ENCODE data around the gene FOXN3. TPM values are rescaled to one million over a fixed set of nuclear protein-coding genes. Genes with fewer than 3 reads are reported as not detected.
A peak's percentile ranks its signal among the peaks of the same experiment; 100 is the strongest.

FOXN3 gene
- total RNA-seq, 2 experiments from 2014 or later, result 80.1 to 82.4 TPM

DNA sequence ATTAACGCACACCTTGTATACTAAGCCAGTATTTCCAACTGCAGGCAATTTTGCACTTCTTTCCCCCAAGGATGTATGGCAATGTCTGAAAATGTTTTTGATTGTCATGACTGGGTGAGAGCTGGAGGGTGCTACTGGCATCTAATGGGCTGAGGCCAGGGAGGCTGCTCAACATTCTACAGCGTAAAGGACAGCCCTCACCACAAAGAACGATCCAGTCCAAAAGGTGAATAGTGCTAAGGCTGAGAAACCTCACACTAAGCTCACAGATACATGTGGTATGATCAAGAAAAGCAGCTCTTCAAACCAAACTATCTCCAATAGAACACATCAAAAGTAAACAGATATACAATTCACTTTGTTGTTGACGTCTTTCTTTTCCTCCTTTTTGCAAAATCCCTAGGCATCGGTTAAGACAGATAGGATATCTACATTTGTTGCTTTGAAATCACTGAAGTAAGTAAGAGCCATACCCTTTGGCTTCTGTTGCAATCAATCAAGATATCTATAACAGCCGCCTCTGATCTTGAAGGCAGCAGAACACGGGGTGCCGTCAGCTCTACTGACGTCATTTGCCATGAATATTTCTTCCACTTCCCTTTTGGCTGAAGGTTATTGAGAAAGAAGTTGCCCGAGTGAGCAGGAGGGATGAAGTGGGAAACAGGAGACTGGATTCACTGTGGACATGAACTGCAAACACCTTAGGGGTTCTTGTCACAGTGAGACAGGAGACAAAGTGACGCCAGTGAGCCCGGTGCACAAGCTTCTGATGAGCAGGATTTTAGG lies 218.3 kb downstream of the FOXN3 start:
- no peak for DNase-seq
- Mint-ChIP-seq H3K36me3 (peaks cover 74% of the 10 kb centered on the region), H3K4me3 (no peak overlapping the region), H3K4me1 (peaks cover 54% of the 10 kb centered on the region), H3K27ac (no peak overlapping the region), H3K27me3 (no peaks in the 10 kb centered on the region), H3K9me3 (peaks cover 2% of the 10 kb centered on the region)

DNA sequence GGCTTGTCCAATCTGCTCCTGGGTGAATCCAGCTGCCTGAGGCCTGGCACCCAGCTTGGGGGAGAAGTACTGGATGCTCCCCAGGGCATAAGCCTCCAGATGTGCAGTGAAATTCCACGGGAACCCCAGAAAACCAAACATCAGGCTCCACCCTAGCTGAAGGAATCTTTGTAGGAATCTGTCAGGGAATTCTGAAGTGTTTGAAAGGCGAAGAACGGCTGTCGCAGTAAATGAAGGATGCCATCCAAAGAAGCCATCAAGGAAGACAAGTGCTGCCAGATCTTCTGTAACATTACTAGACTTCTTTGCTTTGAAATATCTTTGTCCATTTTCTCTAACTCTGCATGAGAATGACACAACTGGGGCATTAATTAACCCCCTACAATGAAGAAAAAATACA lies 219.4 kb downstream of the FOXN3 start:
- DNase-seq, result no peak
- Mint-ChIP-seq H3K9me3 (peaks cover 2% of the 10 kb centered on the region), H3K4me1 (peaks cover 46% of the 10 kb centered on the region), H3K4me3 (no peak overlapping the region), H3K36me3 (peaks cover 72% of the 10 kb centered on the region), H3K27ac (peak overlapping the region; percentile 10), H3K27me3 (no peaks in the 10 kb centered on the region)

DNA sequence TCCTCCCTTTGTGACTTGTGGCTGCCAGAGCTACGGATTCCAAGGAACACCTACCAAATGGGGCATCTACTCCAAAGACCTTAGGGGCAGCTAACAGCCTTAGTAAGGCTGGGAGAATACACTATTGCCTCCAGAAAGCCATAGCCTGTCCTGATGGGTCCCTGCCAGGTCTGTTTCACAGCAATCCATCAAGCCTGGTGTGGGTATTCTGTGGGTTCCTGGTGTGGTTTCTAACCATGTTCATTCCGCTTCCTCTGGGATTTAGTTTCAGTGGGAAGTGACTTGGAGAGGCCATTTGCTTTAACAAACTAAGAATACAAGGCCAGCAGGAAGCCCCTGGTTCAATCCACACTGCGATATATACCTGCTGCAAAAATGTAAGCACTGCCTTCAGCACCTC lies 220.5 kb downstream of the FOXN3 start:
- DNase-seq, result no peak
- Mint-ChIP-seq H3K4me3 (no peak overlapping the region), H3K27ac (no peak overlapping the region), H3K9me3 (peaks cover 2% of the 10 kb centered on the region), H3K27me3 (no peaks in the 10 kb centered on the region), H3K4me1 (peaks cover 35% of the 10 kb centered on the region), H3K36me3 (peaks cover 64% of the 10 kb centered on the region)

DNA sequence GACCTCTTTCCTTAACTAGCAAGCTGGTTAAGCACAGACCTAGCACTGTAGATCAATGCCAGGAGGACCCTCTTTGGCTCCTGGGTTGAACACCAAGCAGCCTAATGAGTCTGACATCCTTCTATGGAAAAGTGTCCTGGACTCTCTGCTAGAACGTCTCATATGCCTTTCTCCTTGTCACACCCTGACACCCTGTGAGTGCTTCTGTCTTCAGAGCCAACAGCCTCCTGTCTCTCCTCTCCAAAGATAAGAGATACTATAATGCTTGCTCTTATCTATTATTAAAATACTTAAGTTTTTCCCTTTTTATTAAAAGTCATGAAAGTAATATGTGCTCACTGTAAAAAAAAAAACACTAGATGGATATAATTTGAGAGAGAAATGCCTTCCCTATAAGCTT lies 222.7 kb downstream of the FOXN3 start:
- Mint-ChIP-seq H3K36me3 (peaks cover 54% of the 10 kb centered on the region), H3K9me3 (peaks cover 2% of the 10 kb centered on the region), H3K27me3 (no peaks in the 10 kb centered on the region), H3K4me3 (no peak overlapping the region), H3K4me1 (peaks cover 29% of the 10 kb centered on the region), H3K27ac (no peak overlapping the region)
- no peak for DNase-seq

DNA sequence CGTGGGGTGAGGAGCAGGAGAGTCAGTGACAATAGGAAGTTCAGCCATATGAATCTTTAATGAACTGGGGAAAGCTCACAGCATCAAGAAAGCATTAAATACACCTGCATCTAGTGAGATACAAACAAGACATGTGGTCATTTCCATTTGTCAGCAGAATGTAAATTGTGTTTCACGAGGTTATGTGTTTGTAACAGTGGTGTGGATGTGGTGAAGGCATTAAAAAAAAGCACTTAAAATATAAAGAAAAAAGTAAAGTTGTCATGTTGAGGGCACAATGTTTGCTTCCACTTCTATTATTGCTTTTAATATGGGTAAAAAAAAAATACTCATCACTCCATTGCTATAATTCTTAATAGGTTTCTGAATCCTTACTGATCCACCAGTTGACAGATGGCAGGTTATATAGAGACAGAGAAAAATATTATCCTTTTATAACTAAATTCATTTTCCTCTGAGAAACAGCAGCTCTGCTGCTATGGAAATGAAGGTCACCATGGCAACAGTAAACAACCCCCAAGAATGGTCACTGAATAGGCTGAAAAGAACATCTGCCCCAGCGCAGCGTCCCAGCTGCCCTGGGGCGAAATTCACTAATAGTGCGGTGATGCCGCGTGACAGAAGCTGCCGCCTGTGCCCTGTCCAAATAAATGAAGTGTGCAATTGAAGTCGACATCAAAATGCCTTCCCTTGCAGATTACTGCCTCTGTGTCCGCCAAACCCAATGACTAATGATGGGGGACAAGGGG lies 226.1 kb downstream of the FOXN3 start:
- Mint-ChIP-seq H3K4me3 (no peak overlapping the region), H3K4me1 (peaks cover 20% of the 10 kb centered on the region), H3K27ac (no peak overlapping the region), H3K9me3 (peaks cover 1% of the 10 kb centered on the region), H3K27me3 (no peaks in the 10 kb centered on the region), H3K36me3 (peaks cover 40% of the 10 kb centered on the region)
- DNase-seq, result no peak

DNA sequence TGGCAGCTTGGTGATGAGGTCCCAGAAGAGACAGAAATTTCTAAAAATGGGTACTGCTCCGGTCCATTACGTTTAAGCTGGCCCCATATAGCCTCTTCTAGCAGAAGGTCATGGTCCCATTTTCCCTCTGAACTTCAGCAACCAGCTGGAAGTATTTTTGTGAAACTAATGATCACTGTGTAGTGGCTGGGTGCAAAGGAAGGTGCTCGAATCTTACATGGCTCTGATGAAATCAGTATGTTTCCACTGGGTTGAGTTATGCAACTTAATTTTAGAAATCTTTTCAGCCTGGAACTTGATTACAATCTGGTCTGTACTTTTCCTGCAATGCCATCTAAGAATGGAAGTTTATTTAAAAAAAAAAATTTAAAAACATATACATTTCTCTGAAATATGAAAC lies 228.5 kb downstream of the FOXN3 start:
- H3K4me3 Mint-ChIP-seq, result no peak overlapping the region
- H3K4me1 Mint-ChIP-seq, result peaks cover 14% of the 10 kb centered on the region
- H3K27me3 Mint-ChIP-seq, result no peaks in the 10 kb centered on the region
- no peaks in the 10 kb centered on the region for H3K9me3 Mint-ChIP-seq
- DNase-seq, result no peak
- peaks cover 39% of the 10 kb centered on the region for H3K36me3 Mint-ChIP-seq
- H3K27ac Mint-ChIP-seq, result no peak overlapping the region

DNA sequence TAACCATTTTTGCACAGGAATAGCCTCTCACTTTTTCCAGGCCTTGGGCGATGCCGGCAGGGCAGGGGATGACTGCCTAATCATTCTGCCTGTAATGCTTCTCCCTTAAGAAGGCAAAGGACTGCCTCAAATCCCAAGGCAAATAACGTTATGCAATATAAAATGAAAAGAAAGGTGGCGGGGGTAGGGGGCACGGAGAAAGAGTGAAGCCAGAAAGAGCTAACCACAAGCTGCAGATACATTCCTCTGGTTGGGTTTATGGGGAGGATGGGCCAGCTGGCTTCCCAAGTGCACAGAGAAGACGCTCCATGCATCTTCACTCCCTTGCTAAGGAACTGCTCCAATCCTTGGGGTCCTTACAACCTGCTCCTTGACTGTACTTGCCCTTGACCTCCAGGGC lies 229.5 kb downstream of the FOXN3 start:
- DNase-seq, result no peak
- H3K27me3 Mint-ChIP-seq, result no peaks in the 10 kb centered on the region
- no peak overlapping the region for H3K27ac Mint-ChIP-seq
- peaks cover 35% of the 10 kb centered on the region for H3K36me3 Mint-ChIP-seq
- H3K9me3 Mint-ChIP-seq, result no peaks in the 10 kb centered on the region
- H3K4me3 Mint-ChIP-seq, result no peak overlapping the region
- H3K4me1 Mint-ChIP-seq, result peaks cover 14% of the 10 kb centered on the region

DNA sequence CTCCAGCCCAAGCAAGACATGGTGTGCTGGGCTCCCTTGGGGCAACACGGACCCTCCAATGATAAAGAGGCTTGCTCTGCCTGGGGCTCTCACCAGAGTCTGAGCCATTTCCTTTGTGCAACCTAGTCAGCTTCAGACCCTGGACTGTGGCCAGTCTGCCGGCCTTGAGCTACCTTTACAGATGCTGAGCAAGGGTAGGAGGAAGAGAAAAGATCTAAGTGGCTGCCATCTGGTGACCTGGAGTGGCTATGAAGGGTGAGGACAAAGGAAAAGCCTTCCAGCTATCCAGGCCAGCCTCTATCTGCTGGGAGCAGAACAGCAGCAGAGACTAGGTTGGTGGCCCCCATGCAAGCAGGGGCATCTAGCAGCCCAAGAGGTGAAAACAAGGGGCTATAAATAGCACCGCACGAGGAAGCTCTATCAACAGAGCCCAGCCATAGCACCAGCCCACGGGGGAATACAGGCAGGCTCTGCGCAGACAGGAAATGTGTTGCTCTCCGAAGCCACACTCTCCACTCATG lies 230.1 kb downstream of the FOXN3 start:
- Mint-ChIP-seq H3K4me1 (peaks cover 16% of the 10 kb centered on the region), H3K27ac (no peak overlapping the region), H3K36me3 (peaks cover 35% of the 10 kb centered on the region), H3K9me3 (no peaks in the 10 kb centered on the region), H3K4me3 (no peak overlapping the region), H3K27me3 (no peaks in the 10 kb centered on the region)
- DNase-seq, result no peak

DNA sequence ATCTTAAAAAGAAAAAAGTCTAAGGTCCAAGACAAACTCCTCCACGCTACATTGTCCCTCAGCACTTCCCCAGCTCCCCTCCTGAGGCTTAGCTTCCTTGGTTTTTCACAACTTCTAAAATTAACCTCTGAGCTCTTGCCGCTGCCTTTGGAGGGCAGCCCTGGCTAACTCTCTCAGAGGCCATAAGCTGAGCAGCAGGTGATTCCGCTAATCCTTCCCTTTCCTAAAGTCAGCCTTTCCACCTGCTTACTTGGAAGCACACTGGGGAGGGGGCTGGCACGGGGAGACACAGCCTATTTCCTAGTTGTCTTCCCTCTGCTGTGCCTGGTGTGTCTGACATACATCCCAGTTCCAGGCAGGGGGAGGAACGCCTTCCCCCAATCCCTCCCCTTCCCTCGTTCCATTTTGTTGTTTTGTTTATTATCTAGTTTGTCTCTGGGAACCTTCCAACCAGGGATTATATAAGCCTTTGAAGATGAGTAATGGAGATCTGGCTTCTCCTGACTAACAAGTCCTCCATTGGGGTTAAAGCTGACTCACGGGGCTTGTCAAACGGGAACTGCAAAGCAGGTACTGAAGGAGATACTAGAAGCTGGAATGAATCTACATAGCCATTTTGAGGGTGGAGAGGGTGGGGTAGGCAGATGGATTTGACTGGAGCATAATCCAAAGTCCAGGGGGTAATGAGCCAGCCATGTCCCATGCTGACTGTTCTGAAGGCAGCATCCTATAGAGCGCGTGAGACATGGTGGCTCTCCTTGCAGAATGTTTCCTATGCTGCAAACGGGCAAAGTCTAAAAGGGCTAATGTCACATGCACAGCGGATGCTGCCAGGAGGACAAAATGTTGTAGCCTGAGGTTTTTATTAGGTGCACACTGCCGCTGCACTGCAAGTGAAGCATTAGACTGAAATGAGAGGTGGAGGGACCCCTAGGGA lies 230.8 kb downstream of the FOXN3 start:
- peaks cover 35% of the 10 kb centered on the region for H3K36me3 Mint-ChIP-seq
- no peaks in the 10 kb centered on the region for H3K27me3 Mint-ChIP-seq
- no peaks in the 10 kb centered on the region for H3K9me3 Mint-ChIP-seq
- peaks cover 16% of the 10 kb centered on the region for H3K4me1 Mint-ChIP-seq
- H3K4me3 Mint-ChIP-seq, result no peak overlapping the region
- no peak for DNase-seq
- peak overlapping the region; percentile 26 for H3K27ac Mint-ChIP-seq

DNA sequence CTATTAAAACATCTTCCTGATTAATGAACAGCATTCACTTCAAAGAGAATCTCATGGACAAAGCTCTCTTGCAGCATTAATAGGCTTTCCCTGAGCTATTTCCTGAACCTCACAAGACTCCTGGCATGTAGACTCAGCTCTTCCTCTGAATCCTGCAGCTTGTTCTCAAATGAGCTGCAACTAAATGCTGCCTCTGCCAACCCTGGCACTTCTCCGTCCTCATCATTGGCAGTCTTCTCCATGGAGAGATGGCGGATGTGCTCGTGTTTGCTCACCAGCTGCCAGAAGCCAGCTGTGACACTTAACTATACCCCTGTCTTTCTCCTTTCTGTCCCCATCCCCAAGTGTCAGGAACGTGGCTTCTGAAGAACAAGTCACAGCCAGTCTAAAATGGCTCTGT lies 232.1 kb downstream of the FOXN3 start:
- Mint-ChIP-seq H3K4me1 (peaks cover 16% of the 10 kb centered on the region), H3K27me3 (no peaks in the 10 kb centered on the region), H3K36me3 (peaks cover 30% of the 10 kb centered on the region), H3K4me3 (no peak overlapping the region), H3K9me3 (no peaks in the 10 kb centered on the region), H3K27ac (peak overlapping the region; percentile 12)
- DNase-seq, result no peak

DNA sequence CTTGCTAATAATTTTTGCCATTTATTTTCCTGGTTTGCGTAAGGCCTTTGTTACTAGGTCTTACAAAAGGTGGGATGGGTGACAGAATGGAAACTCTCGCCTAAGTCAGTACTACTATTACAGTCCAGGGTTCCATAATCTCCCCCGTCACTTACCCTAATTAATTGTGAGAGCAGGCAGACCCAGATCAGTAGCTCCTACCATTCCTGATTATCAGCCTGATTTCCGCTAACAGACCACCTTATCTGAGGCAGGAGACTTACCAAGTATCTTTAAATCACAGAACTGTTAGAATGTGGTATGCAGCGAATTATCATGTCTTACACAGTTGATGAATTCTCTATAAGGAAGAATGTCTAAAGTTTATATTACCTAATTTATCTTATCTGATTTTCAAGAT lies 234.7 kb downstream of the FOXN3 start:
- DNase-seq, result no peak
- Mint-ChIP-seq H3K36me3 (peaks cover 11% of the 10 kb centered on the region), H3K9me3 (no peaks in the 10 kb centered on the region), H3K27ac (no peak overlapping the region), H3K4me3 (no peak overlapping the region), H3K4me1 (peaks cover 18% of the 10 kb centered on the region), H3K27me3 (no peaks in the 10 kb centered on the region)

DNA sequence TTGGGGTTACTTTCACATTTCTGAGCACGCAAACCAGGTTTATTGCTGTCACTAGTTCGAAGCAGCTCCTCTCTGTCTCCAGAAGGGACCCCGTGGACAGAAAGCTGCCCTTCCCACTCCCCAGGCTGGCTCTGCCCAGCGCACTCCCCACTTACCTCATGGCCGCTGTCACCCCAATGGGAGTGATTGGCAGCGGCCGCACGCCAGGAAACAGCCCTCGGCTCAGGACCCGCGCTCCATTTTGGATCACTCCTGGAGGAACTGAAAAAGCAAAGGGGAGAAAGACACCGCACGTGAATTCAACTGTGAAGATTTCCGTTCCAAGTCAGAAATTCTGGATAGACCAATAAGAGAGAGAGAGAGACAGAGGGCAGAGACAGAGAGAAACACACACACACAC lies 236.5 kb downstream of the FOXN3 start:
- H3K4me1 Mint-ChIP-seq, result peaks cover 18% of the 10 kb centered on the region
- no peaks in the 10 kb centered on the region for H3K9me3 Mint-ChIP-seq
- no peak overlapping the region for H3K27ac Mint-ChIP-seq
- DNase-seq, result no peak
- H3K27me3 Mint-ChIP-seq, result no peaks in the 10 kb centered on the region
- H3K4me3 Mint-ChIP-seq, result no peak overlapping the region
- H3K36me3 Mint-ChIP-seq, result peaks cover 17% of the 10 kb centered on the region

DNA sequence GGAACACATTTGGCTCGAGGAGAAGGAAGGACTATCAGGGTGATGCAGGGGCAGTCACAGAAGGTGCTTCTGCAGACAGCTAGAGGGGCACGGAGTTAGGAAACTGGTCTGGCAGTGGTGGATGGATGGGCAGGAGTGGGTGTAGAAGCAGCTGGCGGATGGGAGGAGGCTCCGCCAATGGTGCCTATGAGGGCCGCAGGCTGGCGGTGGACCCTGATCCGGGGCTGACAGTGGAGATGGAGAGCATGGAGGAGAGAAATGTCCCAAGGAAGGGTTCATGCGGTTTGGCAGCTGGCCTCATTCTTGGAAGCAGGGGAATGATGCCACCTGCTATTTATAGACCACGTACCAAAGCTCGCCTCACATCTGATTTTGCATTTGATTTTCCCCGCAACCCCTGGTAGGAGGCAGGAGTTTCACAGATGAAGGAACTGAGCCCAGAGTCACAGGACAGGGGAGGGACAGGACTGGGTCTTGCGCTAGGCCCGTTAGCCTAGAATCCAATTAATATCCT lies 237.1 kb downstream of the FOXN3 start:
- Mint-ChIP-seq H3K4me1 (peaks cover 18% of the 10 kb centered on the region), H3K27ac (peak overlapping the region; percentile 66), H3K4me3 (no peak overlapping the region), H3K27me3 (no peaks in the 10 kb centered on the region), H3K36me3 (peaks cover 14% of the 10 kb centered on the region), H3K9me3 (no peaks in the 10 kb centered on the region)
- DNase-seq, result no peak

DNA sequence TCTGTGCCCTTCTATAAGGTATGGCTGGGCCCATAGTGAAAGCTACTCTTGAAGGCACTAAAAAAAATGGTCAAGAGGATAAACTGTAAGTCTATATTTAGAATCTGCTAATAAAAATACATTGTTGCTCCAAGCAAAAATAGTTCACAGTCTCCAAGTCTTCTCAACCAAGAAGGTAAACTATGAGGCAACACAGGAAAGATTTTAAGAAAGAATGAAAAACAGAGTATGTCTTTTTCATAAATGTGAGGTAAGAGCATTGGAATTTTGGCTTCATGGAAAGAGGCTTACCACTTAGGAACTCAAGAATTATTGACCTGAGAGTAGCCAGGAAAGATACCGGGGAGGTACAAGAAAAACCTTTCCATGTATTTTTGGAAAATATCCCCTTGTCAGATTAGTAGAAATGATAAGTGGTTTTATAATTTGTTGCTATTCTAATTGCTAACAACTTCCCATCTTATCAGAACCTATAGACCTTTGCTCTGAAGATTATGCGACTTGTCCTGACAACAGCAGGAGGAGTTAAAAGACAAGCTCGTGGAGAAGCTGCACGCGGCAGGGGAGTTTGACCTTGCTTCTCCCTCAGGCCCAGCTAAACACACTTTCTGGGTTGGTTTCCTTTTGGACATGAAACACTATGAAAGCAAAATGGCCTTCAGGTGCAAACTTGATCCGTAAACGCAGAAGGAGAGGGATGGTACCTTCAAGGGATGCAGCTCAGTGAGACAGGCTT lies 238.1 kb downstream of the FOXN3 start:
- no peak for DNase-seq
- Mint-ChIP-seq H3K27ac (no peak overlapping the region), H3K27me3 (no peaks in the 10 kb centered on the region), H3K4me1 (peaks cover 18% of the 10 kb centered on the region), H3K4me3 (no peak overlapping the region), H3K9me3 (peaks cover 3% of the 10 kb centered on the region), H3K36me3 (peaks cover 20% of the 10 kb centered on the region)
